ENCODE data around the gene GSE1. TPM values are rescaled to one million over a fixed set of nuclear protein-coding genes. Genes with fewer than 3 reads are reported as not detected.

Gene GSE1
- total RNA-seq, 1 donor from 2014 or later, result 87.2 TPM

GRCh38 chr16:85674828-85675227 is 61.7 kb downstream of the GSE1 start:
- Histone ChIP-seq H3K27me3 (no peaks in the 10 kb centered on the region), H3K9me3 (no peaks in the 10 kb centered on the region), H3K36me3 (peaks cover 59% of the 10 kb centered on the region), H3K4me3 (no peak overlapping the region), H3K27ac (no peak overlapping the region), H3K4me1 (peaks cover 15% of the 10 kb centered on the region)
- DNase-seq (no peak), ATAC-seq (no peak)
- TF ChIP-seq CTCF (IDR thresholded peaks at IDR 0.05), result no peak
- intact Hi-C loops (cut with DNase I), result no loop called here

GRCh38 chr16:85675251-85675874 is 62.2 kb downstream of the GSE1 start:
- Histone ChIP-seq H3K4me1 (peaks cover 15% of the 10 kb centered on the region), H3K9me3 (no peaks in the 10 kb centered on the region), H3K27ac (no peak overlapping the region), H3K36me3 (peaks cover 53% of the 10 kb centered on the region), H3K4me3 (no peak overlapping the region), H3K27me3 (no peaks in the 10 kb centered on the region)
- DNase-seq (no peak), ATAC-seq (no peak)
- peak; percentile 38 for TF ChIP-seq CTCF (IDR thresholded peaks at IDR 0.05)
- intact Hi-C loops (cut with DNase I), result no loop called here

- TF ChIP-seq CTCF (IDR thresholded peaks at IDR 0.05), result no peak
- DNase-seq (no peak), ATAC-seq (no peak)
- H3K4me3 ChIP-seq, result no peak overlapping the region
- H3K4me1 ChIP-seq, result peaks cover 15% of the 10 kb centered on the region
- no peaks in the 10 kb centered on the region for H3K27me3 ChIP-seq
- no peak overlapping the region for H3K27ac ChIP-seq
- intact Hi-C loops (cut with DNase I), result no loop called here
- no peaks in the 10 kb centered on the region for H3K9me3 ChIP-seq
- H3K36me3 ChIP-seq, result peaks cover 44% of the 10 kb centered on the region
These were observed 63.3 kb downstream of the GSE1 start for GRCh38 chr16:85676466-85676865.

- Histone ChIP-seq H3K9me3 (no peaks in the 10 kb centered on the region), H3K27ac (no peak overlapping the region), H3K4me1 (peaks cover 15% of the 10 kb centered on the region), H3K27me3 (no peaks in the 10 kb centered on the region), H3K36me3 (peaks cover 34% of the 10 kb centered on the region), H3K4me3 (no peak overlapping the region)
- ATAC-seq, result no peak
- no peak for DNase-seq
- no peak for TF ChIP-seq CTCF (IDR thresholded peaks at IDR 0.05)
- intact Hi-C loops (cut with DNase I), result no loop called here
These were observed 64.4 kb downstream of the GSE1 start for GRCh38 chr16:85677383-85677967.

- H3K4me1 ChIP-seq, result peaks cover 15% of the 10 kb centered on the region
- no peak for TF ChIP-seq CTCF (IDR thresholded peaks at IDR 0.05)
- DNase-seq (no peak), ATAC-seq (no peak)
- peaks cover 29% of the 10 kb centered on the region for H3K36me3 ChIP-seq
- intact Hi-C loops (cut with DNase I), result no loop called here
- no peak overlapping the region for H3K4me3 ChIP-seq
- no peaks in the 10 kb centered on the region for H3K27me3 ChIP-seq
- H3K27ac ChIP-seq, result no peak overlapping the region
- H3K9me3 ChIP-seq, result no peaks in the 10 kb centered on the region
These were observed 64.9 kb downstream of the GSE1 start for GRCh38 chr16:85678016-85678415.

Measured in upper lobe of right lung (tissue), 1 donor.